Measurements from ENCODE around the gene ICOSLG. TPM values are rescaled to one million over a fixed set of nuclear protein-coding genes. Genes with fewer than 3 reads are reported as not detected.

The ICOSLG gene, protein sequence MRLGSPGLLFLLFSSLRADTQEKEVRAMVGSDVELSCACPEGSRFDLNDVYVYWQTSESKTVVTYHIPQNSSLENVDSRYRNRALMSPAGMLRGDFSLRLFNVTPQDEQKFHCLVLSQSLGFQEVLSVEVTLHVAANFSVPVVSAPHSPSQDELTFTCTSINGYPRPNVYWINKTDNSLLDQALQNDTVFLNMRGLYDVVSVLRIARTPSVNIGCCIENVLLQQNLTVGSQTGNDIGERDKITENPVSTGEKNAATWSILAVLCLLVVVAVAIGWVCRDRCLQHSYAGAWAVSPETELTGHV
- 0.16 and 1.3 TPM in 2 replicates for total RNA-seq

DNA sequence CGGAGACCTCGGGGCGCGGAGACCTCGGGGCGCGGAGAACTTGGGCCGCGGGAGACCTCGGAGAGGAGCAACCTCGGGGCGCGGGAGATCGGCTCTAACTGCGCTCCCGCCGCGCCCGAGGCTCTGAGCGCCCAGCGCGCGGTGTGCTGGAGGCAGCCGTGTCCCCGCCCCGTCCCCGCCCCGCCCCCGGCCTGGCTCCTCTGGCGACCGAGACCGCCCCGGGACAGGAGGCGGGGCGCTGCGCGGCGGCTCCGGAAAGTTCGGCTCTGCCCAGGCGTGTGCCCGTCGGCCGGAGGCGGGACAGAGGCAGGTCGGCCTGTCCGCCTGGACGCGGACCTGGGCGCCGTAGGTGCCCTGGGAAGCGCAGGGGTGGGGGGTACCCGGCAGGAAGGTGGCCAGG, at the start of gene ICOSLG:
Gene ICOSLG, minus strand, starts transcription at position 102 of the 400 bp plus-strand sequence. CDS start 126 bp downstream, outside the sequence.

DNA sequence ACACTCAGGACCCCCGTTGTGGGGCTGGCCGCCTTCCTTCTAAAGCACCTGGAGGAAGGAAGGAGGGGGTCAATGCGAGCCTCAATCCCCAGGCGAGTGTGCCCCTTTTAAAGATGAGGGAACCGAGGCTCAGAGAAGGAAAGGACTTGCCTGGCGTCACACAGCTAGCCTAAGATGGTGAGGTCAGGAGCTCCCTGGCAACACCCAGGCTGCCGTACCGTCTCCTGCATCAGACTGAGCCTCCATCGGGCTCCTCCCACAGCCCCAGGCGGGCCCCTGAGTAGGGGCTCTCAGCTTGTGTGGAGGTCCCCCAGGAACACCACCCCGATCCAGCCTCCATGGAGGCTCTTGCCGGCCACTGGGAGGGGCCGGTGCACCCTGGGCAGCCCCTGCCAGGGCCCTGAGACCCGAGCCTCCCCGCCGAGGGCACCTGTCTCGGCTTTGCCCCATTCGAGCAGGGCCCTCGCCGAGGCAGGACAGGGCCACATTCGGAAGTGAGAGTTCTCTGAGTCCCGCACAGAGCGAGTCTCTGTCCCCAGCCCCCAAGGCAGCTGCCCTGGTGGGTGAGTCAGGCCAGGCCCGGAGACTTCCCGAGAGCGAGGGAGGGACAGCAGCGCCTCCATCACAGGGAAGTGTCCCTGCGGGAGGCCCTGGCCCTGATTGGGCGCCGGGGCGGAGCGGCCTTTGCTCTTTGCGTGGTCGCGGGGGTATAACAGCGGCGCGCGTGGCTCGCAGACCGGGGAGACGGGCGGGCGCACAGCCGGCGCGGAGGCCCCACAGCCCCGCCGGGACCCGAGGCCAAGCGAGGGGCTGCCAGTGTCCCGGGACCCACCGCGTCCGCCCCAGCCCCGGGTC, 44.6 kb upstream of the ICOSLG start, which contains the start of gene AIRE:
Gene AIRE, plus strand, starts transcription at position 739 of the 855 bp plus-strand sequence. CDS start 131 bp downstream, outside the sequence.

DNA sequence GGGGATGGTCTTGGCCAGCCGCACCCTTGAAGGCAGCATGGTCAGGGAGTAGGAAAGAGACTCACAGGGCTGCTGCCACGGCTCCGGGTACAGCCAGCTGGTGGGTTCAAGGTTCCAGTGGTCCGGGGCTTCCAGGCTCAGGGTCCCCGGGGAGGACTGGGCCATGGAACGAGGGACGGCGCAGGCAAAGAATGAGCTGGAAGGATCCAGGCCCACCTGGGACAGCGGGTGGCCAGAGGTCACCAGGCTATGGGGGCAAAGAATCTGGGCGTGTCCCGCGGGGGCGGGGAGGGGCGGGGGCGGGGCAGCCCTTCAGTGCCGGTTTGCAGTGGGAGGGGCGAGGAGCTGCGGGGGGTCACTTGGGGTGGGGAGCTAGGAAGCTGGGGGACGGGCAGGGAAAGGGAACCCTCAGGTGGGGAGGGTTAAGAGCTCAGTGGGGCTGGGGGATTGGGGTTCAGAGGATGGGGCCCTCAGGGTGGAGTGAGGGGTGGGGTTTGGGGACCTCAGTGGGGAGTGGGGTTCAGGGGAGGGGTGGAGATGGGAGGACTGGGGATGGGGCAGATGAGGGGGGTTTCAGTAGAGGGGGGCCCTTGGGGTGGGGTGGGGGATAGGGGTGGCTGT, 21.0 kb upstream of the ICOSLG start, which contains the start of gene DNMT3L:
Gene DNMT3L, minus strand, starts transcription at position 223 of the 621 bp plus-strand sequence. CDS start 638 bp downstream, outside the sequence.

Other genes starting within 250 kb of the ICOSLG start
- gene TRAPPC10, start 228.6 kb downstream of the ICOSLG start, total RNA-seq = 21.4 and 22.0 TPM in 2 replicates
- 11.9 and 23.5 TPM in 2 replicates for gene PWP2, start 133.5 kb downstream of the ICOSLG start, total RNA-seq
- 11.7 and 25.7 TPM in 2 replicates for gene GATD3, start 107.3 kb downstream of the ICOSLG start, total RNA-seq
- gene DNMT3L, start 21.0 kb upstream of the ICOSLG start, total RNA-seq = not detected in 2 replicates
- 0.13 TPM in 1 of 2 replicates, not detected in the other for gene AIRE, start 44.9 kb upstream of the ICOSLG start, total RNA-seq
- gene PFKL, start 59.1 kb upstream of the ICOSLG start, total RNA-seq = 80.5 and 89.5 TPM in 2 replicates
- 20.0 and 29.0 TPM in 2 replicates for gene CFAP410, start 98.4 kb upstream of the ICOSLG start, total RNA-seq
- gene TRPM2, start 112.7 kb upstream of the ICOSLG start, total RNA-seq = 1.3 and 2.1 TPM in 2 replicates
- 2.9 and 3.5 TPM in 2 replicates for gene LRRC3, start 214.6 kb upstream of the ICOSLG start, total RNA-seq

Measured in mesangial cell (primary cell).